GM23338 (cell line): ENCODE data around the gene DAGLB. TPM values are rescaled to one million over a fixed set of nuclear protein-coding genes. Genes with fewer than 3 reads are reported as not detected.

Experiments
- ATAC-seq: fragments of 200-7000 bp; cut with Tn5 transposase; 3 replicates; pipeline ENCODE4 v1.9.1; 2020
- DNase-seq: peaks from one replicate; pipeline ENCODE4 v3.0.0-alpha.2; 2015; ENCODE audit warnings: low spot score
- H2AFZ ChIP-seq: fragments of 200-600 bp; sonication (generic); 2 replicates; pipeline ENCODE4 v1.8.0; 2016; ENCODE audit warnings: antibody characterized with exemption, mild to moderate bottlenecking, moderate library complexity
- H3F3A ChIP-seq: fragments of 200-600 bp; sonication (generic); replicated peaks from 2 replicates; pipeline ENCODE4 v1.8.0; 2017; ENCODE audit warnings: antibody characterized with exemption, mixed run types, low read depth
- H3K27ac ChIP-seq: fragments of 200-600 bp; sonication (generic); 2 replicates; pipeline ENCODE4 v1.6.1; 2016; ENCODE audit warnings: low read depth
- H3K27me3 ChIP-seq: fragments of 200-600 bp; sonication (generic); 2 replicates; pipeline ENCODE4 v1.8.0; 2016; ENCODE audit warnings: mild to moderate bottlenecking, mixed run types, moderate library complexity; ENCODE audit not compliant: insufficient read depth
- H3K36me3 ChIP-seq: fragments of 200-600 bp; sonication (generic); 2 replicates; pipeline ENCODE4 v1.8.0; 2016; ENCODE audit warnings: mild to moderate bottlenecking; ENCODE audit not compliant: insufficient read depth
- H3K4me1 ChIP-seq: fragments of 200-600 bp; sonication (generic); 2 replicates; pipeline ENCODE4 v1.8.0; 2016; ENCODE audit warnings: mild to moderate bottlenecking, moderate library complexity; ENCODE audit not compliant: insufficient read depth
- H3K4me2 ChIP-seq: fragments of 200-600 bp; sonication (generic); 2 replicates; pipeline ENCODE4 v1.7.1; 2017; ENCODE audit warnings: mixed run types
- H3K4me3 ChIP-seq: fragments of 200-600 bp; sonication (generic); 2 replicates; pipeline ENCODE4 v1.6.1; 2016; ENCODE audit warnings: mixed run types
- H3K79me2 ChIP-seq: fragments of 200-600 bp; sonication (generic); replicated peaks from 2 replicates; pipeline ENCODE4 v1.8.0; 2017; ENCODE audit warnings: mild to moderate bottlenecking; ENCODE audit not compliant: insufficient read depth
- H3K9me2 ChIP-seq: fragments of 200-600 bp; sonication (generic); 2 replicates; pipeline ENCODE4 v1.8.0; 2017; ENCODE audit not compliant: insufficient read depth
- H4K20me1 ChIP-seq: fragments of 200-600 bp; sonication (generic); replicated peaks from 2 replicates; pipeline ENCODE4 v1.8.0; 2017; ENCODE audit warnings: mild to moderate bottlenecking; ENCODE audit not compliant: insufficient read depth
- H3K27ac Mint-ChIP-seq: 2 replicates; pipeline ENCODE4 v1.8.0; 2020; ENCODE audit warnings: inconsistent platforms, mild to moderate bottlenecking, moderate library complexity, mixed read lengths
- H3K27me3 Mint-ChIP-seq: 3 replicates; pipeline ENCODE4 v1.8.0; 2022; ENCODE audit warnings: low read depth, mild to moderate bottlenecking, moderate library complexity, mixed read lengths, inconsistent platforms; ENCODE audit not compliant: insufficient read depth, poor library complexity
- H3K36me3 Mint-ChIP-seq: 3 replicates; pipeline ENCODE4 v1.8.0; 2021; ENCODE audit warnings: low read depth, mild to moderate bottlenecking, inconsistent platforms, moderate library complexity, mixed read lengths
- H3K4me1 Mint-ChIP-seq: 3 replicates; pipeline ENCODE4 v1.8.0; 2020; ENCODE audit warnings: mild to moderate bottlenecking, inconsistent platforms, mixed read lengths
- H3K4me3 Mint-ChIP-seq: 3 replicates; pipeline ENCODE4 v1.8.0; 2021; ENCODE audit warnings: moderate library complexity, mild to moderate bottlenecking, inconsistent platforms, mixed read lengths
- H3K9me3 Mint-ChIP-seq: 3 replicates; pipeline ENCODE4 v1.8.0; 2020; ENCODE audit warnings: moderate library complexity, mild to moderate bottlenecking, inconsistent platforms, mixed read lengths
- CREB1 ChIP-seq: fragments of 250-450 bp; sonication (Bioruptor Pico); IDR thresholded peaks from 2 replicates; pipeline ENCODE4 v1.5.0; 2020; ENCODE audit warnings: low read depth, mild to moderate bottlenecking, moderate library complexity
- CTCF ChIP-seq, 2 experiments: fragments of 200-600 bp in 1 of 2; sonication (generic) in 1 of 2; conservative IDR thresholded peaks; 2 replicates each; pipeline versions ENCODE4 v1.5.1 to v1.6.1; 2016 to 2017; ENCODE audit warnings: antibody characterized with exemption in 2 of 2, low read depth in 2 of 2, mild to moderate bottlenecking in 2 of 2, moderate library complexity in 1 of 2
- EZH2phosphoT487 ChIP-seq: fragments of 200-600 bp; sonication (generic); IDR thresholded peaks from one replicate; pipeline ENCODE4 v1.8.1; 2018; ENCODE audit warnings: antibody characterized with exemption; ENCODE audit not compliant: unreplicated experiment
- POLR2AphosphoS5 ChIP-seq: IDR thresholded peaks from 2 replicates; pipeline ENCODE4 v1.6.1; 2016; ENCODE audit warnings: antibody characterized with exemption, low read depth
- REST ChIP-seq: IDR thresholded peaks from one replicate; pipeline ENCODE4 v1.6.1; 2018; ENCODE audit warnings: antibody characterized with exemption; ENCODE audit not compliant: unreplicated experiment
- STAT1 ChIP-seq: IDR thresholded peaks from one replicate; pipeline ENCODE4 v1.6.1; 2016; ENCODE audit warnings: antibody characterized with exemption; ENCODE audit not compliant: unreplicated experiment
- ZNF114 ChIP-seq: fragments of 250-450 bp; sonication (Bioruptor Pico); IDR thresholded peaks from 2 replicates; pipeline ENCODE4 v1.5.0; 2020; ENCODE audit warnings: mild to moderate bottlenecking, moderate library complexity
- ZNF462 ChIP-seq: fragments of 250-450 bp; sonication (Bioruptor Pico); IDR thresholded peaks from 2 replicates; pipeline ENCODE4 v1.5.0; 2020; ENCODE audit warnings: mild to moderate bottlenecking, moderate library complexity
- polyA plus RNA-seq: library from polyadenylated mRNA; unstranded; fragments of >200 nt; fragmentation: Nextera tagmentation; extraction: Ambion mirVana; gene quantifications from 2 replicates; pipeline ENCODE4 v1.2.1, GENCODE V29; 2016
- total RNA-seq: library from RNA; depleted of rRNA; stranded (reverse); fragments of >200 nt; shearing (Covaris generic); gene quantifications from 2 replicates; pipeline ENCODE4 v1.2.3, GENCODE V29; 2014

Gene DAGLB
- total and polyA plus RNA-seq, 2 experiments from 2014 or later, result 13.8 to 26.0 TPM

GRCh38 chr7:6360841-6361240, 86.9 kb downstream of the DAGLB start (continued):
- no peak for TF ChIP-seq ZNF462 (CRISPR knock-in tag)
- TF ChIP-seq REST, result no peak
- no peak for TF ChIP-seq CREB1 (CRISPR knock-in tag)
- no peak for TF ChIP-seq EZH2phosphoT487
- TF ChIP-seq ZNF114 (CRISPR knock-in tag), result no peak

GRCh38 chr7:6359734-6360133, 88.0 kb downstream of the DAGLB start:
- H3K4me1 Mint-ChIP-seq, result no peaks in the 10 kb centered on the region
- H3K27me3 Mint-ChIP-seq, result peaks cover 2% of the 10 kb centered on the region
- no peak overlapping the region for H3K4me3 ChIP-seq
- H3K27me3 ChIP-seq, result no peaks in the 10 kb centered on the region
- no peaks in the 10 kb centered on the region for H3K36me3 ChIP-seq
- no peak for DNase-seq
- H2AFZ ChIP-seq, result peak overlapping the region; percentile 56; the same call in 1 of the 2 replicates
- H3K4me1 ChIP-seq, result no peaks in the 10 kb centered on the region
- H3K36me3 Mint-ChIP-seq, result no peaks in the 10 kb centered on the region
- no peaks in the 10 kb centered on the region for H3K9me2 ChIP-seq
- H3K27ac ChIP-seq, result no peak overlapping the region
- H3K27ac Mint-ChIP-seq, result no peak overlapping the region
- no peak for ATAC-seq
- no peaks in the 10 kb centered on the region for H3K9me3 Mint-ChIP-seq
- no peaks in the 10 kb centered on the region for H3F3A ChIP-seq
- H3K79me2 ChIP-seq, result no peaks in the 10 kb centered on the region
- H3K4me3 Mint-ChIP-seq, result no peak overlapping the region
- no peak overlapping the region for H3K4me2 ChIP-seq
- H4K20me1 ChIP-seq, result no peaks in the 10 kb centered on the region; the same call in 1 of the 2 replicates
- TF ChIP-seq CTCF (conservative IDR thresholded peaks at IDR 0.05; ENCODE audit: low read depth in 2 of 2) (no peak), CREB1 (CRISPR knock-in tag) (no peak), POLR2AphosphoS5 (no peak), REST (no peak), STAT1 (no peak)
